Activated T-helper 1 cell treated with anti-CD3 and anti-CD28 coated beads, Interleukin-12 subunit alpha, Interleukin-12 subunit beta, Interleukin-2, Interleukin-4 antibody, amounts not matched to agents 30 ng/mL and 10 ng/mL and 1 ng/mL, durations not matched to agents 14 hours and 24 hours and 36 hours (primary cell): ENCODE data around the gene SHLD1. TPM values are rescaled to one million over a fixed set of nuclear protein-coding genes. Genes with fewer than 3 reads are reported as not detected.

Source experiments
- DNase-seq: peaks from one replicate; pipeline ENCODE4 v3.0.0; 2021; ENCODE audit warnings: low spot score
- H3K27ac Mint-ChIP-seq: one replicate; pipeline ENCODE4 v1.8.0; 2021; ENCODE audit warnings: mild to moderate bottlenecking, mixed read lengths
- H3K27me3 Mint-ChIP-seq: one replicate; pipeline ENCODE4 v1.8.0; 2022; ENCODE audit warnings: mild to moderate bottlenecking, moderate library complexity, mixed read lengths; ENCODE audit not compliant: insufficient read depth
- H3K36me3 Mint-ChIP-seq: one replicate; pipeline ENCODE4 v1.8.0; 2021; ENCODE audit warnings: low read depth, mixed read lengths
- H3K4me1 Mint-ChIP-seq: one replicate; pipeline ENCODE4 v1.8.0; 2021; ENCODE audit warnings: low read depth, mixed read lengths
- H3K4me3 Mint-ChIP-seq: one replicate; pipeline ENCODE4 v1.8.0; 2021; ENCODE audit warnings: mild to moderate bottlenecking, moderate library complexity, mixed read lengths
- H3K9me3 Mint-ChIP-seq: one replicate; pipeline ENCODE4 v1.8.0; 2021; ENCODE audit warnings: mixed read lengths
- intact Hi-C: fragments of 100-400 bp; cut with micrococcal nuclease; formaldehyde crosslinking; loops from one replicate; pipeline ENCODE4 v1.15.1; 2024
- total RNA-seq: library from RNA; stranded (reverse); gene quantifications from 2 replicates; pipeline ENCODE4 v1.2.3, GENCODE V29; 2022

SHLD1 gene
- total RNA-seq, 1 donor from 2014 or later = 8.1 TPM

GRCh38 chr20:5864428-5864827 lies 114.2 kb downstream of the SHLD1 start:
- Mint-ChIP-seq H3K4me1 (peaks cover 10% of the 10 kb centered on the region), H3K4me3 (no peak overlapping the region), H3K27ac (no peak overlapping the region), H3K9me3 (no peaks in the 10 kb centered on the region), H3K27me3 (no peaks in the 10 kb centered on the region), H3K36me3 (no peaks in the 10 kb centered on the region)
- no peak for DNase-seq
- intact Hi-C loops = no loop called here

DNA sequence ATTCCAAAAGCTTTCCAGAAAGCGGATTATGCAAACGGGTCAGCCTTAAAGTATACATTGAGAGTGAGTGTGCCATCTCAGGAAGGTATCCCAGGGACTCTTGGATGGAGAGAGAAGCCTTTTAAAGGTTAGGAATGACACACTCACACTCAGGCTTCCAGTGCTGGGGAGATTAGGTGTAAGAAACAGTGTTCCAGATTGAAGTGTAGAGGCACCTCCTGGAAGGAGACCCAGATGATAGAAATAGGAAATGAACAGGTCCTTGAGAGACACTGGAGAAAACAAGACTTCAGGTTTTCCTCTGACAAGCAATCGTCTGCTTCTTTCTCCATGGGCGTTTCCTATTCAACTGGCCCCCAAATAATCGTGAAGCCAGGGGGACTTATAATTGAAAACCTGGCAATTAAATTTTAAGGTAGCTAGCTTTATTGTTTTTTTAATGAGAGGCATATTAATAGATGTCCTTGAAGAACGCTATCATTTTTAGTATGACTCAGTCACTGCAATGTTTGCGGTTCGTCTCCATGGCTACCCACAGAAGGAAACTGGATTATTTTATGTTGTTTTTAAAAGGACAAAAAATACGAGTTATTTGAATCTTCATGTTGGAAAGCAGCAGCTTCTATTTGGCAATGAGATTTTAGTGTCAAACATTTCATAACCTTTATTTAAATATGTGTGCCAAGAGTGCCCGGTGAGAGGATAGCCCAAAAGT lies 114.8 kb downstream of the SHLD1 start:
- Mint-ChIP-seq H3K9me3 (no peaks in the 10 kb centered on the region), H3K4me1 (peaks cover 10% of the 10 kb centered on the region), H3K27ac (no peak overlapping the region), H3K36me3 (no peaks in the 10 kb centered on the region), H3K4me3 (no peak overlapping the region), H3K27me3 (no peaks in the 10 kb centered on the region)
- no peak for DNase-seq
- intact Hi-C loops = no loop called here

GRCh38 chr20:5865604-5866003 lies 115.4 kb downstream of the SHLD1 start:
- H3K4me1 Mint-ChIP-seq = peaks cover 10% of the 10 kb centered on the region
- H3K9me3 Mint-ChIP-seq = no peaks in the 10 kb centered on the region
- intact Hi-C loops = no loop called here
- H3K36me3 Mint-ChIP-seq = no peaks in the 10 kb centered on the region
- no peaks in the 10 kb centered on the region for H3K27me3 Mint-ChIP-seq
- H3K4me3 Mint-ChIP-seq = no peak overlapping the region
- no peak for DNase-seq
- no peak overlapping the region for H3K27ac Mint-ChIP-seq

GRCh38 chr20:5870568-5870981 lies 120.4 kb downstream of the SHLD1 start:
- Mint-ChIP-seq H3K36me3 (no peaks in the 10 kb centered on the region), H3K4me1 (no peaks in the 10 kb centered on the region), H3K4me3 (no peak overlapping the region), H3K27me3 (peaks cover 9% of the 10 kb centered on the region), H3K9me3 (no peaks in the 10 kb centered on the region), H3K27ac (no peak overlapping the region)
- intact Hi-C loops = no loop called here
- no peak for DNase-seq

- Mint-ChIP-seq H3K36me3 (no peaks in the 10 kb centered on the region), H3K4me3 (no peak overlapping the region), H3K27me3 (peaks cover 9% of the 10 kb centered on the region), H3K4me1 (no peaks in the 10 kb centered on the region), H3K27ac (no peak overlapping the region), H3K9me3 (no peaks in the 10 kb centered on the region)
- intact Hi-C loops = no loop called here
- no peak for DNase-seq
Observed at GRCh38 chr20:5871459-5872410, 121.5 kb downstream of the SHLD1 start.

DNA sequence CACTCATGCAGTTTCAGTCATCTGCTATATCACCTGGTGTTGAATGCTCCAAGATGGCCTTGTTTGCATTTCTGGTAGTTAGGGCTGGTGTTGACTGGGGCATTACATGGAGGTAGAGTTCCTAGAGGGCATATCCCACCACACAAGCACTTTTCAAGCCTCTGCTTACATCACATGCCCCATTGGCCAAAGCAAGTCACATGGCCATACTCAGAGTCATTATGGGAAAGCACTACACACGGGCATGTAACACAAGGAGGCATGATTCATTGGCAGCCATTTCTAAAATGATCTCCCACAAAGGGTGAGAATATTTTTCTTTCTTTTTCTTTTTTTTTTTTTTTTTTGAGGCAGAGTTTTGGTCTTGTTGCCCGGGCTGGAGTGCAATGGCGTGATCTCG lies 126.9 kb downstream of the SHLD1 start:
- Mint-ChIP-seq H3K4me1 (no peaks in the 10 kb centered on the region), H3K27me3 (peaks cover 12% of the 10 kb centered on the region), H3K9me3 (no peaks in the 10 kb centered on the region), H3K36me3 (no peaks in the 10 kb centered on the region), H3K27ac (no peak overlapping the region), H3K4me3 (no peak overlapping the region)
- DNase-seq = no peak
- intact Hi-C loops = no loop called here

GRCh38 chr20:5880326-5880725 lies 130.1 kb downstream of the SHLD1 start:
- intact Hi-C loops = no loop called here
- Mint-ChIP-seq H3K36me3 (no peaks in the 10 kb centered on the region), H3K9me3 (no peaks in the 10 kb centered on the region), H3K4me1 (no peaks in the 10 kb centered on the region), H3K27me3 (peaks cover 8% of the 10 kb centered on the region), H3K27ac (no peak overlapping the region), H3K4me3 (no peak overlapping the region)
- DNase-seq = no peak

DNA sequence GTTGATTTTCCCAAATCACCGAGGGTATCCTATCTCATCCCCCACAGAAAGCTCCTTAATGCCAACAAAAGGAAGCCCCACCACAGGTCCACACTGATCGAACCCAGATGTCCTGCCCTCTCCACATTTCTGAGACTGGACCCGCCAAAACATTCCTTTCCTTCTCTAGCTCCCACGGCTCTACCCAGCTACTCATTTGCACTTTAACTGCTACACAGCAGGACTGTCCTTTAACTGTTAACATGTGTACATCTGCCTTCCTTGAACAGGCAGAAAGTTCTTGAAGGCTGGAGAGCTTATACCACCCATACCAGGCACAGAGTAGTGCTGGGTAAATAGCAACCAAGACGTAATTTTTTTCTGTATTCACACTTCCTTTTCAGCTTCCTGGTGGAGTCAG lies 131.5 kb downstream of the SHLD1 start:
- Mint-ChIP-seq H3K4me3 (no peak overlapping the region), H3K27ac (no peak overlapping the region), H3K27me3 (peaks cover 8% of the 10 kb centered on the region), H3K36me3 (no peaks in the 10 kb centered on the region), H3K9me3 (no peaks in the 10 kb centered on the region), H3K4me1 (no peaks in the 10 kb centered on the region)
- no peak for DNase-seq
- intact Hi-C loops = no loop called here

DNA sequence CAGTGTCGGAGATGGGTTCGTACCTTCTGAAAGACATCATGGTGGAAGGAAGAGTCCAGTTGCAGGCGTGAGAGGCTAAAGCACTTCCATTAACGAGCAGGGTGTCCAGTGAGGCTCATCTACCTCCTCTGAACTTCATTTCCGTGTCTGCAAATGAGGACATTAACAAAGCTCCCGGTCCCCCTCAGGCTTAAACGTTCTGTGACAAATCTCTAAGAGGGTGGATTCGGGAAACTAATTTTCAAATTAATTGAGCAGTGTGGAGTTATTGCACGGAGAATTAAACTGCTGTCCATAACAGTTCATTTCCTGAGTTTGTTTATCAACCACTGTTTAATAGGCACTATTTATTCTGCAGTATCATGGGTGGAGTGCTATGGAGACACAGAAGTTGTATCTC lies 132.0 kb downstream of the SHLD1 start:
- Mint-ChIP-seq H3K27ac (no peak overlapping the region), H3K9me3 (no peaks in the 10 kb centered on the region), H3K36me3 (no peaks in the 10 kb centered on the region), H3K4me3 (no peak overlapping the region), H3K27me3 (peaks cover 6% of the 10 kb centered on the region), H3K4me1 (no peaks in the 10 kb centered on the region)
- intact Hi-C loops = no loop called here
- DNase-seq = no peak

- Mint-ChIP-seq H3K4me3 (no peak overlapping the region), H3K36me3 (no peaks in the 10 kb centered on the region)
- intact Hi-C loops = no loop called here
Observed at GRCh38 chr20:5884465-5885335, 134.5 kb downstream of the SHLD1 start.

DNA sequence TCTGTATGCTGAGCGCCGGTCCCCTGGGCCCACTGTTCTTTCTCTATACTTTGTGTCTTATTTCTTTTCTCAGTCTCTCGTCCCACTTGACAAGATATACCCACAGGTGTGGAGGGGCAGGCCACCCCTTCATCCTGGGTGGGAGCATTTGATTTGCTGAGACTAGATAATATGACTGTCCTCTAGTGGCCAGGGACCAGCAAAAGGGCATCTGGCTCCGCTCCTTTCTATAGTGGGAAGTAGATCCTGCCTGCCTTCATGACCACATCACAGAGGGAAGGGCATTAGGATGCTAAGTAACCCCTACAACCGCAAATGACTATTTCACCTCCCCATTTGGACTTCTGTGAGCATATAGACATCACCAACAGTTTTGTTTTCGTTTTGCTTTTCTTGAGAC lies 135.7 kb downstream of the SHLD1 start:
- DNase-seq = no peak
- H3K9me3 Mint-ChIP-seq = no peaks in the 10 kb centered on the region
- no peak overlapping the region for H3K27ac Mint-ChIP-seq
- peaks cover 2% of the 10 kb centered on the region for H3K27me3 Mint-ChIP-seq
- H3K36me3 Mint-ChIP-seq = no peaks in the 10 kb centered on the region
- no peak overlapping the region for H3K4me3 Mint-ChIP-seq
- intact Hi-C loops = no loop called here
- H3K4me1 Mint-ChIP-seq = no peaks in the 10 kb centered on the region

More at GRCh38 chr20:5884465-5885335, 134.5 kb downstream of the SHLD1 start:
- H3K9me3 Mint-ChIP-seq = no peaks in the 10 kb centered on the region
- H3K27me3 Mint-ChIP-seq = peaks cover 2% of the 10 kb centered on the region
- no peak for DNase-seq
- no peak overlapping the region for H3K27ac Mint-ChIP-seq
- no peaks in the 10 kb centered on the region for H3K4me1 Mint-ChIP-seq

- Mint-ChIP-seq H3K27ac (no peak overlapping the region), H3K4me1 (no peaks in the 10 kb centered on the region), H3K27me3 (peaks cover 2% of the 10 kb centered on the region), H3K36me3 (no peaks in the 10 kb centered on the region), H3K9me3 (no peaks in the 10 kb centered on the region), H3K4me3 (no peak overlapping the region)
- intact Hi-C loops = no loop called here
- no peak for DNase-seq
Observed at GRCh38 chr20:5886788-5887187, 136.6 kb downstream of the SHLD1 start.
